Measurements from ENCODE around the gene LACTB.

GRCh38 chr15:63109920-63110319, 11.7 kb upstream of the LACTB start:
- TF ChIP-seq CTCF (IDR thresholded peaks at IDR 0.05) = no peak
- TF ChIP-seq POLR2A (IDR thresholded peaks at IDR 0.05) = no peak

Measured in heart left ventricle (tissue), 13 donors.